Measurements from ENCODE around the gene POU6F2. TPM values are rescaled to one million over a fixed set of nuclear protein-coding genes. Genes with fewer than 3 reads are reported as not detected.

POU6F2 gene
- total RNA-seq, 1 experiment from 2014 or later = 3.9 TPM

GRCh38 chr7:39468261-39468660 lies 490.6 kb downstream of the POU6F2 start:
- Mint-ChIP-seq H3K4me1 (ENCODE audit: low read depth, unreplicated experiment) (peaks cover 9% of the 10 kb centered on the region), H3K27me3 (ENCODE audit: insufficient read depth, unreplicated experiment) (peaks cover 10% of the 10 kb centered on the region), H3K36me3 (ENCODE audit: insufficient read depth, unreplicated experiment) (no peaks in the 10 kb centered on the region), H3K27ac (ENCODE audit: unreplicated experiment) (no peak overlapping the region), H3K9me3 (ENCODE audit: unreplicated experiment) (no peaks in the 10 kb centered on the region), H3K4me3 (ENCODE audit: unreplicated experiment) (no peak overlapping the region)
- Histone ChIP-seq H3K9me3 (no peaks in the 10 kb centered on the region), H3K4me3 (ENCODE audit: low read depth, low read length) (no peak overlapping the region), H3K4me1 (peaks cover 4% of the 10 kb centered on the region; the same call in 1 of the 2 replicates), H3K36me3 (ENCODE audit: control insufficient read depth, insufficient read depth, low read length) (no peaks in the 10 kb centered on the region), H3K27me3 (replicated peaks; ENCODE audit: control insufficient read depth, insufficient read depth, low read length) (no peaks in the 10 kb centered on the region)
- intact Hi-C loops (cut with micrococcal nuclease; ENCODE audit: unreplicated experiment) = loop anchor here (5.0 to 10.0 kb wide), 2 partner anchors 54 to 153 kb away; no protein-coding TSS in a partner anchor
- no TSS peak for BruUV-seq (replicated peaks)
- ChIA-PET CTCF (no interaction called here), POLR2A (no interaction called here)
- no peak for DNase-seq
- TF ChIP-seq CTCF (IDR thresholded peaks at IDR 0.05; ENCODE audit: insufficient read depth in 1 of 2, low read depth in 1 of 2, low read length in 1 of 2, severe bottlenecking in 1 of 2, unreplicated experiment in 1 of 2) = no peak

DNA sequence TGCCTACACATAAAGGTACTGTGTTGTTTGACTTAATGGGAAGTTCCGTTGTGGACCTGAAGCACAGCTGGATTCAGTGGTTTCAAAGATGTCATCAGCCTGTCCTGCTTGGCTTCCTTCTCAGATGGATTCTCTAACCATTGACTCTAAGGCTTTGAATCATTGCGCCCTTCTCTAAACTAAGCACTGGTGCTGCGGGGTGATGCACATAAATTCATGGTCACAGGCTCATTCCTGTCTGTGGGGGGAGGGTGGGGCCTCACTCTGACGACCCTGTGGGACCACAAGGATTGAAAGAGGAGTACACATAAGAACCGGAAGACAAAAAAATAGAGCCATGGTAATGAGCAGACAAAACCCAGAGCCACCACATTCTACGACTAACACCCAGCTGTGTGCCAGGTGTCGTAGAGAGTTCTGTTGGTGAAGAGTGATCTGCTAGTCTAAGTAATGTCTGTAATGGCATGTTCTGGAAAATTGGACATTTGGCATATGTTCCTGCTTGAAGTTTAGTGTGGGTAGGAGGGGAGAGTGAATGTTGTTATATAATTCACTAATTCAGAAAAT lies 491.2 kb downstream of the POU6F2 start:
- intact Hi-C loops (cut with micrococcal nuclease; ENCODE audit: unreplicated experiment) = loop anchor here (5.0 to 10.0 kb wide), 2 partner anchors 53 to 154 kb away; no protein-coding TSS in a partner anchor
- Histone ChIP-seq H3K36me3 (ENCODE audit: control insufficient read depth, insufficient read depth, low read length) (no peaks in the 10 kb centered on the region), H3K27me3 (replicated peaks; ENCODE audit: control insufficient read depth, insufficient read depth, low read length) (no peaks in the 10 kb centered on the region), H3K9me3 (no peaks in the 10 kb centered on the region), H3K4me1 (peaks cover 4% of the 10 kb centered on the region; the same call in 1 of the 2 replicates), H3K4me3 (ENCODE audit: low read depth, low read length) (no peak overlapping the region)
- CTCF ChIA-PET = no interaction called here
- H3K27ac Mint-ChIP-seq (ENCODE audit: unreplicated experiment) = no peak overlapping the region
- H3K27me3 Mint-ChIP-seq (ENCODE audit: insufficient read depth, unreplicated experiment) = peaks cover 9% of the 10 kb centered on the region
- DNase-seq = no peak
- no peaks in the 10 kb centered on the region for H3K9me3 Mint-ChIP-seq (ENCODE audit: unreplicated experiment)
- no TSS peak for BruUV-seq (replicated peaks)
- POLR2A ChIA-PET = no interaction called here
- TF ChIP-seq CTCF (IDR thresholded peaks at IDR 0.05; ENCODE audit: insufficient read depth in 1 of 2, low read depth in 1 of 2, low read length in 1 of 2, severe bottlenecking in 1 of 2, unreplicated experiment in 1 of 2) = no peak
- no peak overlapping the region for H3K4me3 Mint-ChIP-seq (ENCODE audit: unreplicated experiment)
- peaks cover 9% of the 10 kb centered on the region for H3K4me1 Mint-ChIP-seq (ENCODE audit: low read depth, unreplicated experiment)
- H3K36me3 Mint-ChIP-seq (ENCODE audit: insufficient read depth, unreplicated experiment) = no peaks in the 10 kb centered on the region

DNA sequence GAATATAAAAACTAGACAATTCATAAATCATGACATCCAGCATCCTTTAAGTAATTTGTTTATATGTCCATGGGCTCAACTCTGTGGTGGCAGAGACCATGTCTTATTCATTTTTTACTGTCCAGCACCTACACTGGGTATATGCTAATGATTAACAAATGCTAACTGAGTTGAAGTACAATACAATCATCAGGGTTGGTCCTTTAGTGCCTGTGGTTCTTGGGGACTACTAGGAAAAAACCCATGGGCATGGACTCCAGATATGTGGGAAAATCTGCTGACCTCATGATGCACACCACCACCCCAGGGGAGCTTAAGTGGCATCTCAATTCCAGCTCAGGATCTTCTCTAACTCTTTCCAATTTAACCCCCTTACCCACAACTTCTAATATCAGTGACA lies 503.2 kb downstream of the POU6F2 start:
- CTCF ChIA-PET = no interaction called here
- Histone ChIP-seq H3K36me3 (ENCODE audit: control insufficient read depth, insufficient read depth, low read length) (no peaks in the 10 kb centered on the region), H3K4me3 (ENCODE audit: low read depth, low read length) (no peak overlapping the region), H3K9me3 (no peaks in the 10 kb centered on the region), H3K4me1 (no peaks in the 10 kb centered on the region), H3K27me3 (replicated peaks; ENCODE audit: control insufficient read depth, insufficient read depth, low read length) (no peaks in the 10 kb centered on the region)
- no peak for DNase-seq
- intact Hi-C loops (cut with micrococcal nuclease; ENCODE audit: unreplicated experiment) = no loop called here
- Mint-ChIP-seq H3K4me1 (ENCODE audit: low read depth, unreplicated experiment) (no peaks in the 10 kb centered on the region), H3K36me3 (ENCODE audit: insufficient read depth, unreplicated experiment) (no peaks in the 10 kb centered on the region), H3K4me3 (ENCODE audit: unreplicated experiment) (no peak overlapping the region), H3K9me3 (ENCODE audit: unreplicated experiment) (no peaks in the 10 kb centered on the region), H3K27me3 (ENCODE audit: insufficient read depth, unreplicated experiment) (peaks cover 27% of the 10 kb centered on the region), H3K27ac (ENCODE audit: unreplicated experiment) (no peak overlapping the region)
- BruUV-seq (replicated peaks) = no TSS peak
- POLR2A ChIA-PET = no interaction called here
- no peak for TF ChIP-seq CTCF (IDR thresholded peaks at IDR 0.05; ENCODE audit: insufficient read depth in 1 of 2, low read depth in 1 of 2, low read length in 1 of 2, severe bottlenecking in 1 of 2, unreplicated experiment in 1 of 2)

Data from Caco-2 (cell line).